GM18907 (cell line): ENCODE results near the gene SUMO1.

Experiments used
- ATAC-seq: cut with Tn5 transposase; IDR thresholded peaks from one replicate; pipeline ENCODE4 v1.9.1; 2021; ENCODE audit warnings: mild to moderate bottlenecking, moderate library complexity; ENCODE audit not compliant: unreplicated experiment

The SUMO1 gene

GRCh38 chr2:202157211-202157990 is 81.0 kb downstream of the SUMO1 start:
- no peak for ATAC-seq
